ENCODE measurements around the gene CD82. TPM values are rescaled to one million over a fixed set of nuclear protein-coding genes. Genes with fewer than 3 reads are reported as not detected.

CD82 gene
- total and polyA plus RNA-seq, 2 donors (not counting 1 experiment from before 2014, with no cell fraction given): 192 to 438 TPM

DNA sequence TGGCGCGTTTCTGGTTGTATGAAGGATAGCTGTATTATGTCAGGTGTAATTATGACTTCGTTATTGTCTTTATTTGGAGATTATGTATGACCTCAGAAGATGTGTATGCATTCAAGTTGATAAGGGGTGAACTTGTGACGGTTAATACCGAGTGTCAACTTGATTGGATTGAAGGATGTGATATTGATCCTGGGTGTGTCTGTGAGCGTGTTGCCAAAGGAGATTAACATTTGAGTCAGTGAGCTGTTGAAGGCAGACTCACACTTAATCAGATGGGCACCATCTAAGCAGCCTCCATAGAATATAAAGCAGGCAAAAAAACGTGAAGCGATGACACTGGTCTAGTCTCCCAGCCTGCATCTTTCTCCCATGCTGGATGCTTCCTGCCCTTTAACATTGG is 15.3 kb upstream of the CD82 start:
- H3K9me3 Mint-ChIP-seq (ENCODE audit: insufficient read depth): peaks cover 2% of the 10 kb centered on the region
- no peak overlapping the region for H3K4me3 Mint-ChIP-seq
- TF ChIP-seq, protein P1, sequence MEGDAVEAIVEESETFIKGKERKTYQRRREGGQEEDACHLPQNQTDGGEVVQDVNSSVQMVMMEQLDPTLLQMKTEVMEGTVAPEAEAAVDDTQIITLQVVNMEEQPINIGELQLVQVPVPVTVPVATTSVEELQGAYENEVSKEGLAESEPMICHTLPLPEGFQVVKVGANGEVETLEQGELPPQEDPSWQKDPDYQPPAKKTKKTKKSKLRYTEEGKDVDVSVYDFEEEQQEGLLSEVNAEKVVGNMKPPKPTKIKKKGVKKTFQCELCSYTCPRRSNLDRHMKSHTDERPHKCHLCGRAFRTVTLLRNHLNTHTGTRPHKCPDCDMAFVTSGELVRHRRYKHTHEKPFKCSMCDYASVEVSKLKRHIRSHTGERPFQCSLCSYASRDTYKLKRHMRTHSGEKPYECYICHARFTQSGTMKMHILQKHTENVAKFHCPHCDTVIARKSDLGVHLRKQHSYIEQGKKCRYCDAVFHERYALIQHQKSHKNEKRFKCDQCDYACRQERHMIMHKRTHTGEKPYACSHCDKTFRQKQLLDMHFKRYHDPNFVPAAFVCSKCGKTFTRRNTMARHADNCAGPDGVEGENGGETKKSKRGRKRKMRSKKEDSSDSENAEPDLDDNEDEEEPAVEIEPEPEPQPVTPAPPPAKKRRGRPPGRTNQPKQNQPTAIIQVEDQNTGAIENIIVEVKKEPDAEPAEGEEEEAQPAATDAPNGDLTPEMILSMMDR (IDR thresholded peaks at IDR 0.05): no peak
- TF ChIP-seq EZH2 (IDR thresholded peaks at IDR 0.05; ENCODE audit: borderline replicate concordance, insufficient read depth, low read depth, low read length, poor library complexity, severe bottlenecking): no peak
- Histone ChIP-seq H2AFZ (ENCODE audit: insufficient read depth, low read depth, low read length, poor library complexity, severe bottlenecking) (no peak overlapping the region), H3K27me3 (replicated peaks in 1 of 4; ENCODE audit: control extremely low read depth in 1 of 4, control insufficient read depth in 3 of 4, insufficient read depth in 4 of 4, low read length in 3 of 4) (no peaks in the 10 kb centered on the region), H3K4me3 (ENCODE audit: control extremely low read depth in 1 of 5, extremely low read depth in 1 of 5, insufficient read depth in 1 of 5, low read depth in 2 of 5, low read length in 4 of 5) (no peak overlapping the region), H4K20me1 (ENCODE audit: control insufficient read depth, insufficient read depth, low read length, poor library complexity, severe bottlenecking) (no peaks in the 10 kb centered on the region), H3K9ac (ENCODE audit: low read length) (no peak overlapping the region), H3K36me3 (replicated peaks in 1 of 2; ENCODE audit: control extremely low read depth in 1 of 2, control insufficient read depth in 1 of 2, extremely low read depth in 1 of 2, insufficient read depth in 2 of 2, low read length in 1 of 2) (no peaks in the 10 kb centered on the region), H3K4me2 (replicated peaks; ENCODE audit: low read depth, low read length, poor library complexity, severe bottlenecking) (no peak overlapping the region), H3K79me2 (ENCODE audit: control insufficient read depth, insufficient read depth, low read length) (no peaks in the 10 kb centered on the region), H3K4me1 (ENCODE audit: control insufficient read depth in 2 of 2, insufficient read depth in 2 of 2, low read length in 2 of 2) (peaks cover under 1 to 1% of the 10 kb centered on the region in 2 donors), H3K27ac (ENCODE audit: low read length in 2 of 2) (no peak overlapping the region), H3K9me3 (ENCODE audit: control extremely low read depth in 1 of 3, control insufficient read depth in 2 of 3, insufficient read depth in 1 of 3, low read length in 2 of 3) (peaks cover 0 to 4% (median 3%) of the 10 kb centered on the region in 3 donors)
- H3K27ac Mint-ChIP-seq: no peak overlapping the region
- DNase-seq (no peak), ATAC-seq (ENCODE audit: low read depth) (no peak)
- WGBS (ENCODE audit: insufficient coverage): 73% methylated on average over 6 of the region's 8 CpGs
- H3K4me1 Mint-ChIP-seq: peaks cover 6% of the 10 kb centered on the region
- intact Hi-C loops (cut with micrococcal nuclease): no loop called here
- CTCF ChIA-PET: interaction anchor here (19.5 kb wide), 1 partner anchor 69 kb away, joined by 816 read pairs; no protein-coding TSS in a partner anchor
- no peaks in the 10 kb centered on the region for H3K27me3 Mint-ChIP-seq
- POLR2A ChIA-PET: no interaction called here

DNA sequence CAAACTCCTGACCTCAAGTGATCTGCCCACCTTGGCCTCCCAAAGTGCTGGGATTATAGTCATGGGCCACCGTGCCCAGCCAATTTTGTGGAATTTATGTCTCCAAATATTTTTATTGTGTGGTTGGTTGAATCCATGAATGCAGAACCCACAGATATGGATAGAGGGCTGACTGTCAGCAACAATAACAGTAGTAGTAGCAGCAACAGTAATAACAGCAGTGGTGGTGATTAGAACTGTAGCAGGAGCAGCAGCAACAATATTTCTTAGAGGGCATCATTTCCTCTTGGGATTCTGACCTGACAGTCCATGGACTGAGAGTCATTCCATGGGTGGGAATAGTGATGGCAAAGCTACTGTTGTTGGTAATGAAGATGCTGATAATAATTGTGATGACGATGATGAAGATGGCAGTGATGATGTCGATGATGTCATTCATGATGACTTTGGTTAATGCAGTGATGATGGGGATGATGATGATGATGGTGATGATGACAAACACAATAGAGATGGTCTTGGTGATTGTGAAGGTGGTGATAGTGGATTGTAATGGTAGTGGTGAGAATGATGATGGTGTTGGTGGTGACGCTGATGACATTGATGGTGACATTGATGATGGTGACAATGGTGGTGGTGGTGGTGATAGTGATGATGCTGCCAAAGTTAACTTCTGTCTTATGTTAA is 13.9 kb upstream of the CD82 start:
- no peak overlapping the region for H3K4me2 ChIP-seq (replicated peaks; ENCODE audit: low read depth, low read length, poor library complexity, severe bottlenecking)
- ChIA-PET POLR2A (no interaction called here), CTCF (interaction anchor here (0.7 to 19.5 kb wide), 3 partner anchors 28 to 359 kb away, joined by 3 to 816 read pairs (median 3); no protein-coding TSS in a partner anchor)
- no peak overlapping the region for H3K9ac ChIP-seq (ENCODE audit: low read length)
- Mint-ChIP-seq H3K4me3 (no peak overlapping the region), H3K9me3 (ENCODE audit: insufficient read depth) (no peaks in the 10 kb centered on the region), H3K27me3 (no peaks in the 10 kb centered on the region), H3K27ac (no peak overlapping the region), H3K4me1 (peaks cover 15% of the 10 kb centered on the region)
- H3K27me3 ChIP-seq (replicated peaks in 1 of 4; ENCODE audit: control extremely low read depth in 1 of 4, control insufficient read depth in 3 of 4, insufficient read depth in 4 of 4, low read length in 3 of 4): no peaks in the 10 kb centered on the region
- intact Hi-C loops (cut with micrococcal nuclease): no loop called here
- peaks cover 12 to 15% of the 10 kb centered on the region in 2 donors for H3K4me1 ChIP-seq (ENCODE audit: control insufficient read depth in 2 of 2, insufficient read depth in 2 of 2, low read length in 2 of 2)
- 93% methylated on average over 4 of the region's 4 CpGs for WGBS (ENCODE audit: insufficient coverage)
- H3K36me3 ChIP-seq (replicated peaks in 1 of 2; ENCODE audit: control extremely low read depth in 1 of 2, control insufficient read depth in 1 of 2, extremely low read depth in 1 of 2, insufficient read depth in 2 of 2, low read length in 1 of 2): no peaks in the 10 kb centered on the region
- no peak overlapping the region for H2AFZ ChIP-seq (ENCODE audit: insufficient read depth, low read depth, low read length, poor library complexity, severe bottlenecking)
- H3K4me3 ChIP-seq (ENCODE audit: control extremely low read depth in 1 of 5, extremely low read depth in 1 of 5, insufficient read depth in 1 of 5, low read depth in 2 of 5, low read length in 4 of 5): no peak overlapping the region
- H3K79me2 ChIP-seq (ENCODE audit: control insufficient read depth, insufficient read depth, low read length): no peaks in the 10 kb centered on the region
- H3K27ac ChIP-seq (ENCODE audit: low read length in 2 of 2): no peak overlapping the region
- TF ChIP-seq, protein P1 (IDR thresholded peaks at IDR 0.05): no peak
- no peak for TF ChIP-seq EZH2 (IDR thresholded peaks at IDR 0.05; ENCODE audit: borderline replicate concordance, insufficient read depth, low read depth, low read length, poor library complexity, severe bottlenecking)
- peaks cover 0 to 4% (median 0%) of the 10 kb centered on the region in 3 donors for H3K9me3 ChIP-seq (ENCODE audit: control extremely low read depth in 1 of 3, control insufficient read depth in 2 of 3, insufficient read depth in 1 of 3, low read length in 2 of 3)
- ATAC-seq (ENCODE audit: low read depth) (no peak), DNase-seq (no peak)
- H4K20me1 ChIP-seq (ENCODE audit: control insufficient read depth, insufficient read depth, low read length, poor library complexity, severe bottlenecking): no peaks in the 10 kb centered on the region
